GM19324 (cell line): Measurements from ENCODE around the gene TAGAP.
"Not testable (repeated sequence)": the region's sequence is repeated elsewhere in the genome, so short reads cannot be mapped to it uniquely, and the experiment has no call there.

Source experiments
- ATAC-seq: cut with Tn5 transposase; IDR thresholded peaks from one replicate; pipeline ENCODE4 v1.9.1; 2021; ENCODE audit warnings: mild to moderate bottlenecking, moderate library complexity; ENCODE audit not compliant: unreplicated experiment, low FRiP score

TAGAP gene

GRCh38 chr6:159017757-159018559, 26.8 kb downstream of the TAGAP start:
- ATAC-seq, result no peak

- no peak for ATAC-seq
These were observed 30.4 kb downstream of the TAGAP start for GRCh38 chr6:159014406-159014805.

- no peak for ATAC-seq
These were observed 31.6 kb downstream of the TAGAP start for GRCh38 chr6:159013229-159013628.

- no peak for ATAC-seq
These were observed 32.6 kb downstream of the TAGAP start for GRCh38 chr6:159012201-159012600.

- not testable (repeated sequence) for ATAC-seq
These were observed 34.7 kb downstream of the TAGAP start for GRCh38 chr6:159010037-159010612.

GRCh38 chr6:159008656-159009288, 36.0 kb downstream of the TAGAP start:
- peak; percentile 65 for ATAC-seq

GRCh38 chr6:159007510-159007909, 37.3 kb downstream of the TAGAP start:
- no peak for ATAC-seq

- ATAC-seq, result no peak
These were observed 39.4 kb downstream of the TAGAP start for GRCh38 chr6:159005436-159005835.

- ATAC-seq, result no peak
These were observed 40.2 kb downstream of the TAGAP start for GRCh38 chr6:159004592-159004991.

- ATAC-seq, result no peak
These were observed 42.2 kb downstream of the TAGAP start for GRCh38 chr6:159002432-159003155.

- ATAC-seq, result peak; percentile 96
These were observed 45.0 kb downstream of the TAGAP start, which contains the start of gene RSPH3 for GRCh38 chr6:158999666-159000403. RSPH3 (minus strand) TSS chr6:159000202; CDS start chr6:158999550, 652 bp downstream.

GRCh38 chr6:158999154-158999665, 45.6 kb downstream of the TAGAP start:
- no peak for ATAC-seq

GRCh38 chr6:158996856-158997255, 47.9 kb downstream of the TAGAP start:
- ATAC-seq, result no peak

- ATAC-seq, result no peak
These were observed 51.2 kb downstream of the TAGAP start for GRCh38 chr6:158993639-158994038.

GRCh38 chr6:158991017-158991723, 53.6 kb downstream of the TAGAP start:
- ATAC-seq, result no peak

- not testable (repeated sequence) for ATAC-seq
These were observed 55.1 kb downstream of the TAGAP start for GRCh38 chr6:158989711-158990110.

- no peak for ATAC-seq
These were observed 56.3 kb downstream of the TAGAP start for GRCh38 chr6:158988477-158988876.

GRCh38 chr6:158987657-158988056, 57.1 kb downstream of the TAGAP start:
- no peak for ATAC-seq
